ENCODE measurements around the gene UROS. TPM values are rescaled to one million over a fixed set of nuclear protein-coding genes. Genes with fewer than 3 reads are reported as not detected.

Gene UROS
- total RNA-seq, 1 experiment from 2014 or later: 48.7 TPM

DNA sequence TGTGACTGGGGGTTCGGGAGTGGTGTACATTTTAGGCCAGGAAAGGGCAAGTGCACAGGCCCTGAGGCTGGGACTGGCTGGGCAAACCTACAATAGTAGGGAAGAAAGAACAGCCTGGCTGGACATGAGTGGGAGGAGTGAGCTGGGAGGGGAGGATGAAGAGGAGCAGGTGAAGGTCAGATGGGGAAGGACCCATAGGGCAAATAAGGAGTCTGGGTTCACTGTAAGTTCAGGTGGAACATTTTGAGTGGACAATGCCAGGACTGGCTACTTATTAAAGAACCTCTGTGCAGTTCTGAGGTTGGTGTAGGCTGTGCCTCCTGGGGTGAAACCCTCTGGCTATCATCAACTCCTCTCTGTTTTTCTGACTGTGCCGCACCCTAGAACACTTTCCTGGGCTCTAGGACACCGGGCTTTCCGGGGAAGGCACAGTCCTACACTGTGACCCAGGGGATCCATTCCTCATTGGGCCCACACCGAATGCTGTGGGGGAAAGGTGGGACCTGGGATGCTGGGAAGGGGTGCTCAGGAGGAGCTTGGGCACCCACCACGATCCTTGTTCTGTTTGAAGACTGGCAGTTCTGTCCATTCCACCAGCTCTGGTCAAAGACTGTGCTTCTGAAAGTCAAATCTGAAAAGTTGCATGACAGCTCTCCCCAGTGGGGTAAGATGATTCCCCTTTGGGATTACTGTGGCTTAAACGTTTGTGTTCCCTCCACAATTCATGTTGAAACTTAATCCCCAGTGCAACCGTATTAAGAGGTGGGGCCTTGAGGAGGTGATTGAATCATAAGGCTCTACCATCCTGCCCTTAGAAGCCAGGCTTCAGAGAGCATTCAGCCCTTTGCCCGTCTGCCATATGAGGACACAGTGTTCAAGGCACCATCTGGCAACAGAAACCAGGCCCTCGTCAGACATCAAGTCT is 43.4 kb downstream of the UROS start:
- TF ChIP-seq, protein P1, sequence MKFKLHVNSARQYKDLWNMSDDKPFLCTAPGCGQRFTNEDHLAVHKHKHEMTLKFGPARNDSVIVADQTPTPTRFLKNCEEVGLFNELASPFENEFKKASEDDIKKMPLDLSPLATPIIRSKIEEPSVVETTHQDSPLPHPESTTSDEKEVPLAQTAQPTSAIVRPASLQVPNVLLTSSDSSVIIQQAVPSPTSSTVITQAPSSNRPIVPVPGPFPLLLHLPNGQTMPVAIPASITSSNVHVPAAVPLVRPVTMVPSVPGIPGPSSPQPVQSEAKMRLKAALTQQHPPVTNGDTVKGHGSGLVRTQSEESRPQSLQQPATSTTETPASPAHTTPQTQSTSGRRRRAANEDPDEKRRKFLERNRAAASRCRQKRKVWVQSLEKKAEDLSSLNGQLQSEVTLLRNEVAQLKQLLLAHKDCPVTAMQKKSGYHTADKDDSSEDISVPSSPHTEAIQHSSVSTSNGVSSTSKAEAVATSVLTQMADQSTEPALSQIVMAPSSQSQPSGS (CRISPR knock-in tag; IDR thresholded peaks at IDR 0.05; ENCODE audit: borderline replicate concordance, low read depth): no peak
- TF ChIP-seq, protein P2, sequence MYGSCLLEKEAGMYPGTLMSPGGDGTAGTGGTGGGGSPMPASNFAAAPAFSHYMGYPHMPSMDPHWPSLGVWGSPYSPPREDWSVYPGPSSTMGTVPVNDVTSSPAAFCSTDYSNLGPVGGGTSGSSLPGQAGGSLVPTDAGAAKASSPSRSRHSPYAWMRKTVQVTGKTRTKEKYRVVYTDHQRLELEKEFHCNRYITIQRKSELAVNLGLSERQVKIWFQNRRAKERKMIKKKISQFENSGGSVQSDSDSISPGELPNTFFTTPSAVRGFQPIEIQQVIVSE (CRISPR knock-in tag; IDR thresholded peaks at IDR 0.05; ENCODE audit: borderline replicate concordance): no peak
- TF ChIP-seq, protein P3, sequence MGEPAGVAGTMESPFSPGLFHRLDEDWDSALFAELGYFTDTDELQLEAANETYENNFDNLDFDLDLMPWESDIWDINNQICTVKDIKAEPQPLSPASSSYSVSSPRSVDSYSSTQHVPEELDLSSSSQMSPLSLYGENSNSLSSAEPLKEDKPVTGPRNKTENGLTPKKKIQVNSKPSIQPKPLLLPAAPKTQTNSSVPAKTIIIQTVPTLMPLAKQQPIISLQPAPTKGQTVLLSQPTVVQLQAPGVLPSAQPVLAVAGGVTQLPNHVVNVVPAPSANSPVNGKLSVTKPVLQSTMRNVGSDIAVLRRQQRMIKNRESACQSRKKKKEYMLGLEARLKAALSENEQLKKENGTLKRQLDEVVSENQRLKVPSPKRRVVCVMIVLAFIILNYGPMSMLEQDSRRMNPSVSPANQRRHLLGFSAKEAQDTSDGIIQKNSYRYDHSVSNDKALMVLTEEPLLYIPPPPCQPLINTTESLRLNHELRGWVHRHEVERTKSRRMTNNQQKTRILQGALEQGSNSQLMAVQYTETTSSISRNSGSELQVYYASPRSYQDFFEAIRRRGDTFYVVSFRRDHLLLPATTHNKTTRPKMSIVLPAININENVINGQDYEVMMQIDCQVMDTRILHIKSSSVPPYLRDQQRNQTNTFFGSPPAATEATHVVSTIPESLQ (CRISPR knock-in tag; IDR thresholded peaks at IDR 0.05): no peak
- TF ChIP-seq, protein P4, sequence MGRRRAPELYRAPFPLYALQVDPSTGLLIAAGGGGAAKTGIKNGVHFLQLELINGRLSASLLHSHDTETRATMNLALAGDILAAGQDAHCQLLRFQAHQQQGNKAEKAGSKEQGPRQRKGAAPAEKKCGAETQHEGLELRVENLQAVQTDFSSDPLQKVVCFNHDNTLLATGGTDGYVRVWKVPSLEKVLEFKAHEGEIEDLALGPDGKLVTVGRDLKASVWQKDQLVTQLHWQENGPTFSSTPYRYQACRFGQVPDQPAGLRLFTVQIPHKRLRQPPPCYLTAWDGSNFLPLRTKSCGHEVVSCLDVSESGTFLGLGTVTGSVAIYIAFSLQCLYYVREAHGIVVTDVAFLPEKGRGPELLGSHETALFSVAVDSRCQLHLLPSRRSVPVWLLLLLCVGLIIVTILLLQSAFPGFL (CRISPR knock-in tag; IDR thresholded peaks at IDR 0.05; ENCODE audit: borderline replicate concordance): no peak
- TF ChIP-seq RELA (CRISPR knock-in tag; IDR thresholded peaks at IDR 0.05; ENCODE audit: borderline replicate concordance) (no peak), FOXK1 (CRISPR knock-in tag; IDR thresholded peaks at IDR 0.05) (no peak), SOX15 (CRISPR knock-in tag; IDR thresholded peaks at IDR 0.05) (no peak)
- TF ChIP-seq, protein P5, sequence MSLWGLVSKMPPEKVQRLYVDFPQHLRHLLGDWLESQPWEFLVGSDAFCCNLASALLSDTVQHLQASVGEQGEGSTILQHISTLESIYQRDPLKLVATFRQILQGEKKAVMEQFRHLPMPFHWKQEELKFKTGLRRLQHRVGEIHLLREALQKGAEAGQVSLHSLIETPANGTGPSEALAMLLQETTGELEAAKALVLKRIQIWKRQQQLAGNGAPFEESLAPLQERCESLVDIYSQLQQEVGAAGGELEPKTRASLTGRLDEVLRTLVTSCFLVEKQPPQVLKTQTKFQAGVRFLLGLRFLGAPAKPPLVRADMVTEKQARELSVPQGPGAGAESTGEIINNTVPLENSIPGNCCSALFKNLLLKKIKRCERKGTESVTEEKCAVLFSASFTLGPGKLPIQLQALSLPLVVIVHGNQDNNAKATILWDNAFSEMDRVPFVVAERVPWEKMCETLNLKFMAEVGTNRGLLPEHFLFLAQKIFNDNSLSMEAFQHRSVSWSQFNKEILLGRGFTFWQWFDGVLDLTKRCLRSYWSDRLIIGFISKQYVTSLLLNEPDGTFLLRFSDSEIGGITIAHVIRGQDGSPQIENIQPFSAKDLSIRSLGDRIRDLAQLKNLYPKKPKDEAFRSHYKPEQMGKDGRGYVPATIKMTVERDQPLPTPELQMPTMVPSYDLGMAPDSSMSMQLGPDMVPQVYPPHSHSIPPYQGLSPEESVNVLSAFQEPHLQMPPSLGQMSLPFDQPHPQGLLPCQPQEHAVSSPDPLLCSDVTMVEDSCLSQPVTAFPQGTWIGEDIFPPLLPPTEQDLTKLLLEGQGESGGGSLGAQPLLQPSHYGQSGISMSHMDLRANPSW (CRISPR knock-in tag; conservative IDR thresholded peaks at IDR 0.05; ENCODE audit: low read depth): no peak
- TF ChIP-seq, protein P6, sequence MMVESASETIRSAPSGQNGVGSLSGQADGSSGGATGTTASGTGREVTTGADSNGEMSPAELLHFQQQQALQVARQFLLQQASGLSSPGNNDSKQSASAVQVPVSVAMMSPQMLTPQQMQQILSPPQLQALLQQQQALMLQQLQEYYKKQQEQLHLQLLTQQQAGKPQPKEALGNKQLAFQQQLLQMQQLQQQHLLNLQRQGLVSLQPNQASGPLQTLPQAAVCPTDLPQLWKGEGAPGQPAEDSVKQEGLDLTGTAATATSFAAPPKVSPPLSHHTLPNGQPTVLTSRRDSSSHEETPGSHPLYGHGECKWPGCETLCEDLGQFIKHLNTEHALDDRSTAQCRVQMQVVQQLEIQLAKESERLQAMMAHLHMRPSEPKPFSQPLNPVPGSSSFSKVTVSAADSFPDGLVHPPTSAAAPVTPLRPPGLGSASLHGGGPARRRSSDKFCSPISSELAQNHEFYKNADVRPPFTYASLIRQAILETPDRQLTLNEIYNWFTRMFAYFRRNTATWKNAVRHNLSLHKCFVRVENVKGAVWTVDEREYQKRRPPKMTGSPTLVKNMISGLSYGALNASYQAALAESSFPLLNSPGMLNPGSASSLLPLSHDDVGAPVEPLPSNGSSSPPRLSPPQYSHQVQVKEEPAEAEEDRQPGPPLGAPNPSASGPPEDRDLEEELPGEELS (CRISPR knock-in tag; IDR thresholded peaks at IDR 0.05): no peak
- Mint-ChIP-seq H3K36me3 (no peaks in the 10 kb centered on the region), H3K27me3 (ENCODE audit: low read depth) (peaks cover 2% of the 10 kb centered on the region; the same call in 1 of the 2 replicates), H3K9me3 (peaks cover 18% of the 10 kb centered on the region), H3K4me3 (no peak overlapping the region), H3K4me1 (no peaks in the 10 kb centered on the region), H3K27ac (no peak overlapping the region)
- ChIA-PET POLR2A (no interaction called here), CTCF (no interaction called here)
- no peak for ATAC-seq
- DNase-seq (ENCODE audit: low spot score): no peak

DNA sequence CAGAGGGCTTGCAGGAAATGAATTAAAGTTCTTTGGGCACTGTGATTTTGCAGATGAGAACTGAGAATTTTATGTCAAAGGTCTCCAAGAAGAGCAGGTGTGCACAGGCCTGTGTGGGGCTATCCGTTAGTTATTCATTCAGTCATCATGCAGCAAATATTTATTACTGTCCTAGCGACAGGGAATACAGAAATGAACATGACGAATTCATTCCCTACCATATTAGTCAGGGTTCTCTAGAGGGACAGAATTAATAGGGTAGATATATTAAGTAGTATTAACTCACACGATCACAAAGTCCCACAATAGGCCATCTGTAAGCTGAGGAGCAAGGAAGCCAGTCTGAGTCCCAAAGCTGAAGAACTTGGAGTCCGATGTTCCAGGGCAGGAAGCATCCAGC is 44.5 kb downstream of the UROS start:
- no peak overlapping the region for H3K27ac Mint-ChIP-seq
- no peaks in the 10 kb centered on the region for H3K4me1 Mint-ChIP-seq
- ATAC-seq: no peak
- H3K9me3 Mint-ChIP-seq: peaks cover 18% of the 10 kb centered on the region
- H3K27me3 Mint-ChIP-seq (ENCODE audit: low read depth): peaks cover 2% of the 10 kb centered on the region; the same call in 1 of the 2 replicates
- ChIA-PET POLR2A (no interaction called here), CTCF (no interaction called here)
- H3K36me3 Mint-ChIP-seq: no peaks in the 10 kb centered on the region
- no peak for DNase-seq (ENCODE audit: low spot score)
- TF ChIP-seq OVOL2 (CRISPR knock-in tag; IDR thresholded peaks at IDR 0.05; ENCODE audit: borderline replicate concordance): no peak
- H3K4me3 Mint-ChIP-seq: no peak overlapping the region

Data from WTC11 (cell line).